Skeletal muscle cell (primary cell): ENCODE measurements around the gene ASB10.

ENCODE experiments used
- DNase-seq: peaks from one replicate; pipeline ENCODE4 v3.0.0-alpha.2; 2010; ENCODE audit warnings: low read depth
- H3K4me3 ChIP-seq: 2 replicates; pipeline ENCODE4 v1.5.1; 2011; ENCODE audit warnings: low read depth, mild to moderate bottlenecking, control low read depth, low read length, moderate library complexity

The ASB10 gene

GRCh38 chr7:151168787-151169162, 18.3 kb downstream of the ASB10 start:
- DNase-seq, result no peak
- no peak overlapping the region for H3K4me3 ChIP-seq

- H3K4me3 ChIP-seq, result peak overlapping the region; percentile 35
- DNase-seq, result no peak
Measured at GRCh38 chr7:151168003-151168786, 18.9 kb downstream of the ASB10 start.

- no peak for DNase-seq
- peak within 1 kb of the TSS; percentile 35 for H3K4me3 ChIP-seq
Measured at GRCh38 chr7:151167197-151167961, 19.7 kb downstream of the ASB10 start, which contains the start of gene GBX1. Gene GBX1, minus strand, starts transcription at chr7:151167694. Its CDS starts 146 bp downstream, at chr7:151167548.

GRCh38 chr7:151166629-151167196, 20.3 kb downstream of the ASB10 start:
- peak overlapping the region; percentile 35 for H3K4me3 ChIP-seq
- DNase-seq, result no peak

- no peak for DNase-seq
- no peak overlapping the region for H3K4me3 ChIP-seq
Measured at GRCh38 chr7:151161757-151162156, 25.3 kb downstream of the ASB10 start.

- no peak for DNase-seq
- H3K4me3 ChIP-seq, result no peak overlapping the region
Measured at GRCh38 chr7:151157645-151158329, 29.3 kb downstream of the ASB10 start.

GRCh38 chr7:151152643-151153513, 34.2 kb downstream of the ASB10 start:
- no peak for DNase-seq
- H3K4me3 ChIP-seq, result no peak overlapping the region

- no peak for DNase-seq
- no peak overlapping the region for H3K4me3 ChIP-seq
Measured at GRCh38 chr7:151150388-151150787, 36.7 kb downstream of the ASB10 start.

- H3K4me3 ChIP-seq, result no peak overlapping the region
- DNase-seq, result no peak
Measured at GRCh38 chr7:151148319-151149259, 38.5 kb downstream of the ASB10 start.

- DNase-seq, result no peak
- no peak overlapping the region for H3K4me3 ChIP-seq
Measured at GRCh38 chr7:151146761-151147160, 40.3 kb downstream of the ASB10 start.

- no peak for DNase-seq
- H3K4me3 ChIP-seq, result no peak overlapping the region
Measured at GRCh38 chr7:151144387-151144786, 42.7 kb downstream of the ASB10 start.

- H3K4me3 ChIP-seq, result no peak overlapping the region
- no peak for DNase-seq
Measured at GRCh38 chr7:151143261-151144015, 43.6 kb downstream of the ASB10 start.

GRCh38 chr7:151142686-151143040, 44.4 kb downstream of the ASB10 start:
- DNase-seq, result no peak
- H3K4me3 ChIP-seq, result no peak overlapping the region

GRCh38 chr7:151141855-151142685, 45.0 kb downstream of the ASB10 start:
- DNase-seq, result no peak
- H3K4me3 ChIP-seq, result no peak overlapping the region

GRCh38 chr7:151141311-151141854, 45.7 kb downstream of the ASB10 start:
- no peak overlapping the region for H3K4me3 ChIP-seq
- no peak for DNase-seq

GRCh38 chr7:151140826-151141225, 46.2 kb downstream of the ASB10 start:
- DNase-seq, result no peak

More at GRCh38 chr7:151140826-151141225, 46.2 kb downstream of the ASB10 start:
- no peak overlapping the region for H3K4me3 ChIP-seq
